Measurements from ENCODE around the gene RBMS3. TPM values are rescaled to one million over a fixed set of nuclear protein-coding genes. Genes with fewer than 3 reads are reported as not detected.

The RBMS3 gene
- total RNA-seq, 4 donors from 2014 or later: 51.5 to 76.0 (median 66.6) TPM

GRCh38 chr3:29772436-29772835, 491.6 kb downstream of the RBMS3 start:
- ATAC-seq: no peak
- no peaks in the 10 kb centered on the region for H3K9me3 ChIP-seq
- H3K4me3 ChIP-seq: no peak overlapping the region
- no peaks in the 10 kb centered on the region for H3K4me1 ChIP-seq
- no peak overlapping the region for H3K27ac ChIP-seq
- no peaks in the 10 kb centered on the region for H3K36me3 ChIP-seq
- no peaks in the 10 kb centered on the region for H3K27me3 ChIP-seq
- no peak for TF ChIP-seq POLR2A (IDR thresholded peaks at IDR 0.05)
- 73 to 76% methylated on average over 2 to 4 of the region's 4 CpGs for WGBS, 2 donors (ENCODE audit: low coverage in 1 of 2)

GRCh38 chr3:29773481-29773880, 492.6 kb downstream of the RBMS3 start:
- ATAC-seq: no peak
- 91 to 97% methylated on average over 4 of the region's 4 CpGs for WGBS, 2 donors (ENCODE audit: low coverage in 1 of 2)
- no peak for TF ChIP-seq POLR2AphosphoS5 (IDR thresholded peaks at IDR 0.05)
- no peak for TF ChIP-seq CTCF (IDR thresholded peaks at IDR 0.05)
- no peak for TF ChIP-seq POLR2A (IDR thresholded peaks at IDR 0.05)
- no peak for TF ChIP-seq EP300 (IDR thresholded peaks at IDR 0.05)
- Histone ChIP-seq H3K9me3 (no peaks in the 10 kb centered on the region), H3K4me3 (no peak overlapping the region), H3K36me3 (no peaks in the 10 kb centered on the region), H3K27me3 (no peaks in the 10 kb centered on the region), H3K4me1 (no peaks in the 10 kb centered on the region), H3K27ac (no peak overlapping the region)

GRCh38 chr3:29775340-29775739, 494.5 kb downstream of the RBMS3 start:
- Histone ChIP-seq H3K9me3 (no peaks in the 10 kb centered on the region), H3K27ac (no peak overlapping the region), H3K27me3 (no peaks in the 10 kb centered on the region), H3K4me1 (no peaks in the 10 kb centered on the region), H3K4me3 (no peak overlapping the region), H3K36me3 (no peaks in the 10 kb centered on the region)
- no peak for ATAC-seq
- 84 to 96% methylated on average over 3 to 5 of the region's 5 CpGs for WGBS, 2 donors (ENCODE audit: low coverage in 1 of 2)
- no peak for TF ChIP-seq CTCF (IDR thresholded peaks at IDR 0.05)
- no peak for TF ChIP-seq EP300 (IDR thresholded peaks at IDR 0.05)
- no peak for TF ChIP-seq POLR2A (IDR thresholded peaks at IDR 0.05)
- TF ChIP-seq POLR2AphosphoS5 (IDR thresholded peaks at IDR 0.05): no peak

GRCh38 chr3:29777869-29778268, 497.0 kb downstream of the RBMS3 start:
- Histone ChIP-seq H3K4me3 (no peak overlapping the region), H3K27me3 (no peaks in the 10 kb centered on the region), H3K36me3 (peaks cover 0 to 7% of the 10 kb centered on the region in 2 donors), H3K9me3 (no peaks in the 10 kb centered on the region), H3K27ac (no peak overlapping the region), H3K4me1 (no peaks in the 10 kb centered on the region)
- TF ChIP-seq POLR2AphosphoS5 (IDR thresholded peaks at IDR 0.05): no peak
- TF ChIP-seq POLR2A (IDR thresholded peaks at IDR 0.05): no peak
- TF ChIP-seq EP300 (IDR thresholded peaks at IDR 0.05): no peak
- TF ChIP-seq CTCF (IDR thresholded peaks at IDR 0.05): no peak
- 75 to 80% methylated on average over 1 of the region's 1 CpG for WGBS, 2 donors (ENCODE audit: low coverage in 1 of 2)
- ATAC-seq: no peak

GRCh38 chr3:29789686-29790085, 508.8 kb downstream of the RBMS3 start:
- Histone ChIP-seq H3K4me3 (no peak overlapping the region), H3K4me1 (no peaks in the 10 kb centered on the region), H3K9me3 (peaks cover 0 to 7% (median 0%) of the 10 kb centered on the region in 3 donors), H3K27me3 (no peaks in the 10 kb centered on the region), H3K27ac (no peak overlapping the region), H3K36me3 (no peaks in the 10 kb centered on the region)
- WGBS, 2 donors (ENCODE audit: low coverage in 1 of 2): 75% methylated on average over 1 of the region's 1 CpG; no CpG with 5 or more reads in 1 of the 2 donors
- ATAC-seq: no peak
- TF ChIP-seq CTCF (IDR thresholded peaks at IDR 0.05): no peak
- no peak for TF ChIP-seq POLR2AphosphoS5 (IDR thresholded peaks at IDR 0.05)
- TF ChIP-seq EP300 (IDR thresholded peaks at IDR 0.05): no peak
- no peak for TF ChIP-seq POLR2A (IDR thresholded peaks at IDR 0.05)
